NCI-H446 treated with DMSO at 0.1 percent for 48 hours (cell line): ENCODE data around the gene PFKFB3.
"Not testable (repeated sequence)": the region's sequence is repeated elsewhere in the genome, so short reads cannot be mapped to it uniquely, and the experiment has no call there.

Experiments
- DNase-seq: peaks from one replicate; lab custom pipeline; 2025; lab: John Stamatoyannopoulos, UW

The PFKFB3 gene

GRCh38 chr10:6236349-6237198 is 33.8 kb downstream of the PFKFB3 start:
- no peak for DNase-seq

- no peak for DNase-seq
Observed at GRCh38 chr10:6237199-6237530, 34.4 kb downstream of the PFKFB3 start.

DNA sequence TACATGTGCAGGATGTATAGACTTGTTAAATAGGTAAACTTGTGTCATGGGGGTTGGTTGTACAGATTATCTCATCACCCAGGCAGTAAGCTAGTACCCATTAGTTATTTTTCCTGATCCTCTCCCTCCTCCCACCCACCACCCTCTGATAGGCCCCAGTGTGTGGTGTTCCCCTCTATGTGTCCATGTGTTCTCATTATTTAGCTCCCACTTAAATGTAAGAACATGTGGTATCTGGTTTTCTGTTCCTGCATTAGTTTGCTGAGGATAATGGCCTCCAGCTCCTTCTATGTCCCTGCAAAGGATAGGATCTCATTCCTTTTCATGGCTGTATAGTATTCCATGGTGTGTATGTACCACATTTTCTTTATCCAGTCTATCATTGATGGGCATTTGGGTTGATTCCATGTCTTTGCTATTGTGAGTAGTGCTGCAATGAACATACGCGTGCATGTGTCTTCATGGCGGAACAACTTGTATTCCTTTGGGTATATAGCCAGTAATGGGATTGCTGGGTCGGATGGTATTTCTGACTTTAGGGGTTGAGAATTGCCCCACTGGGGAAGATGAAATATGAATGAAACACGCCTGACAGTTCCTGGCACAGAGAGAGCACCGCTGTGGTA is 36.0 kb downstream of the PFKFB3 start:
- not testable (repeated sequence) for DNase-seq

GRCh38 chr10:6239213-6239991 is 36.7 kb downstream of the PFKFB3 start:
- no peak for DNase-seq

DNA sequence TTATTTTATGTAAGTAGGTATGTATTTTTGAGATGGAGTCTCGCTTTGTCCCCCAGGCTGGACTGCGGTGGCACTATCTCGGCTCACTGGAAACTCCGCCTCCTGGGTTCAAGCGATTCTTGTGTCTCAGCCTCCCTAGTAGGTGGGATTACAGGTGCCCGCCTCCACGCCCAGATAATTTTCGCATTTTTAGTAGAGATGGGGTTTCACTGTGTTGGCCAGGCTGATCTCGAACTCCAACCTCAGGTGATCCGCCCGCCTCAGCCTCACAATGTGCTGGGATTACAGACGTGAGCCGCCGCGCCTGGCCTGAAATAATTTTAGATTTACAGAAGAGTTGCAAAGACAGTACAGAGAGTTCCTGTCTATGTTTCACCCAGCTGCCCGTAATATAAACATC is 37.5 kb downstream of the PFKFB3 start:
- DNase-seq = no peak

GRCh38 chr10:6242089-6242488 is 39.4 kb downstream of the PFKFB3 start:
- DNase-seq = no peak

DNA sequence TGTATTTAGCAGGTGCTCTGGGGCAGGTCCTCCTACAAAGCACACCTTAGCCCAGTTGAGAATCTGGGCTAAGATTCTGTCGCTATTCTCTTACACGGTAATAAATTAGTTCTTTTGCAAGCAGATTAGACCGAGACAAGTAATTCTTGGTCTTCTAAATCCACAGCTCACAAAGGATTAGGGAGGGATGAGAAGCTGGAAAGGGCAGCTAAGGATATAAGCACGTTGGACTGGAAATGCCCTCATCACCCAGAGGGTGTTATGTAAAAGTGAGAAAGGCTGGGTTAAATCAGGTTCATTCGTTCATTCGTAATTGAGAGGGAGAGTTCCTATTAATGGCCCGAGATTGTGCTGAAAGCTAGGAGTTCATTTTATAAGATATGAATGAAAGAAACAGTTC is 41.8 kb downstream of the PFKFB3 start:
- no peak for DNase-seq

GRCh38 chr10:6247041-6247712 is 44.4 kb downstream of the PFKFB3 start:
- no peak for DNase-seq

- not testable (repeated sequence) for DNase-seq
Observed at GRCh38 chr10:6248908-6249307, 46.2 kb downstream of the PFKFB3 start.

- DNase-seq = no peak
Observed at GRCh38 chr10:6249698-6250097, 47.0 kb downstream of the PFKFB3 start.

DNA sequence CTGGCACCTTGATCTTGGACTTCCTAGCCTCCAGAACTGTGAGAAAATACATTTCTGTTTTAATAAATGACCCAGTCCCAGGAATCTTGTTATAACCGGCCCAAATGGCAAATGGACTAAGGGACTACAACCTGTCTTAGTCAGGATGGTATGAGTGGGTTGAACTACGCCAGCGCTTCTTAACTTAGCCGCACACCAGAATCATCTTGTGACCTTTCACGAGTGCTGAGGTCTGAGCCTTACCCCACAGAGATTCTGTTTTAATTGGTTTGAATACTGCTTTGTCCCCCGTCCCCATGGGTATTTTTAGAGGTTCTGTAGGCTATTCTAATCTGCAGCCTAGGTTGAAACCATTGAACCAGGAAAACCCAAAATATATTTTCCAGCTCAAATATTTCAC is 48.0 kb downstream of the PFKFB3 start:
- no peak for DNase-seq

DNA sequence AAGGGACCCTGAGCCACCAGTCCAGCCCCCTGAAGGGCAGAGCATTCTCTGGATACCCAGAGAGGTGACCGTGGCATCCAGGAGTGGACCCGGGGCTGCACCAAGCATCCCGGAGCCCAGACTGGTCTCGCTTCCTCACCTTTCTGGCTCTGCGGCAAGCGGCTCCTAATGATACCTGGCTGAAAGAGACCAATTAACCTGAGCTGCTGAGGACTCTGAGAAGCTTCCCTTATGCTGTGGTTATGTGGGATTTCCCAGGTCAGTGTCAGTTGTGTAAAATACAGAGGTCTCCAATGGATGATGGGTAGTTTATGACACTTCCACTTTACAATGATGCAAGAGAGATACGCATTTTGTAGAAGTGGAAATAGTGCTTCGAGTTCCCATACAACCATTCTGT is 51.5 kb downstream of the PFKFB3 start:
- no peak for DNase-seq

DNA sequence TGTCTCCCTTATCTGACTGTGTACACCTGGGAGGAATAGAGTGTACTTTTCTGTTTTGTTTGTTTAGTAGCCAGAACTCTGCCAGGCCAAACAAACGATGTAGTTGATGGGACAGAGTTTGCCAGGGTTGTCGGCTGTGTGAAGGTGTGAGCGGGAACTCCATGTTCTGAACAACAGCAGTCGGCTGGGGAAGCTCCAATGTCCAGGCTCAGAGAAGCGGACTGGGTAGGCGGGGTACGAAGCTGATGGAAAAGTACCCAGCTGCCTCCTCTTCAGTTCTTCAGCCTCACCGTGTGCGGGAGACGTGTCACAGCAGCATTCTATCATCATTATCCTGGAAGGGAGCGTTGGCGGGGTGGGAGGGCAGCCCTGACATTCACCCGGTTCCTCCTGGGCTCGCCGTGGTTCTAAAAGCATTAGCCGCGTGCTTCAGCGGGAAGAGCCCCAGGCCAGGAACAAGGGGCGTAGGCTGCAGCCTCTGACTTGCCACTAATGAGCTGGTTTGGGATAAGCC is 52.9 kb downstream of the PFKFB3 start:
- no peak for DNase-seq

DNA sequence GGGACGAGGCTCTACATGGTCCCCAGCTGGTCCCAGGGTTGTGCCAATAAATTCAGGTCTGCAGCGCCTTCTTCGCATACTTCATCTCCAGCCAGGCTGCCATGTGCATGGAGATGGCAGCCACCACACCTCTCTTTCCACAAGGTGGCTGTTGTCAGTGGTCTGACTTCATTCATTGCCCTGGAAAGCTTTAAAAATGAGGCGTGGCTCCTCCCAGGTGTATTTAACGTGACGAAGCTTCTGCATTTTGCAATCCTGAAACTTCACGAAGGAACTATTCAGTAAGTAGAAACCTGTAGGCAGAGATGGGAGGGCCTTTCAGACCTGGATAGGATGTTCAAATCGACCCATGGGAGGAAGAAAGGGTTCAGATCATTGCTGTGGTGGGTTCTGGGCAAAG is 53.7 kb downstream of the PFKFB3 start:
- no peak for DNase-seq

- no peak for DNase-seq
Observed at GRCh38 chr10:6259153-6259552, 56.4 kb downstream of the PFKFB3 start.

DNA sequence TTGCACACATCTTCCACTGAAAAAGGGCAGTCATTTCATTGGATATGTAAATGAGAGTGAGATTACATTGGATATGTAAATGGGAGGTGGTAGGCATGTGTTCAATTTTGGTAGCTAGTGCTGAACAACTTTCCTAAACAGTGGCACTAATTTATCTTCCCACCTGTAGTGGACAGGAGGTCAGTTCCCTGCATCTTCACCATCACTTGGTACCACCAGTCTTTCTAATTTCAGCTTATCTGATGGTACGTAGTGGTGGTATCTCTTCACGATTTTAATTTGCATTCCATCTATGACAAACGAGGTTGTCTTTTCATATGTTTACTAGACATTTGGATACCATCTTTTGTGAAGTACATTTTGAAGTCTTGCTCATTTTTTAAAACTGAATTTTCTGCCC is 58.1 kb downstream of the PFKFB3 start:
- DNase-seq = no peak

GRCh38 chr10:6267941-6268340 is 65.2 kb downstream of the PFKFB3 start:
- no peak for DNase-seq

GRCh38 chr10:6269432-6269831 is 66.7 kb downstream of the PFKFB3 start:
- DNase-seq = no peak

GRCh38 chr10:6269953-6270867 is 67.5 kb downstream of the PFKFB3 start:
- DNase-seq = no peak

GRCh38 chr10:6270951-6271350 is 68.2 kb downstream of the PFKFB3 start:
- no peak for DNase-seq

- no peak for DNase-seq
Observed at GRCh38 chr10:6271663-6272062, 68.9 kb downstream of the PFKFB3 start.
